Small intestine (tissue), 7 donors: ENCODE measurements around the gene IP6K2. TPM values are rescaled to one million over a fixed set of nuclear protein-coding genes. Genes with fewer than 3 reads are reported as not detected.
"Not testable (repeated sequence)": the region's sequence is repeated elsewhere in the genome, so short reads cannot be mapped to it uniquely, and the experiment has no call there.

Source experiments
- DNase-seq, 2 donors: peaks; one replicate each; pipeline versions ENCODE4 v3.0.0 to v3.0.0-alpha.2; 2013
- FAIRE-seq: peaks from 2 replicates; lab custom pipeline; 2012; peaks lifted over from hg19 to GRCh38; lab: Jason Lieb, UNC
- H3K27ac ChIP-seq, 3 donors: one replicate each; pipeline ENCODE4 v1.5.1; 2013; ENCODE audit warnings: low read length in 2 of 3, mild to moderate bottlenecking in 2 of 3, control low read depth in 1 of 3, inconsistent platforms in 1 of 3, low read depth in 1 of 3, moderate library complexity in 1 of 3
- H3K27me3 ChIP-seq, 3 donors: one replicate each; pipeline ENCODE4 v1.6.1; 2013; ENCODE audit warnings: low read length in 3 of 3, inconsistent platforms in 1 of 3; ENCODE audit not compliant: control insufficient read depth in 3 of 3, insufficient read depth in 3 of 3
- H3K36me3 ChIP-seq, 3 donors: one replicate each; pipeline ENCODE4 v1.6.1; 2013; ENCODE audit warnings: low read length in 3 of 3, inconsistent platforms in 1 of 3, low read depth in 1 of 3, mild to moderate bottlenecking in 1 of 3, moderate library complexity in 1 of 3; ENCODE audit not compliant: control insufficient read depth in 3 of 3, insufficient read depth in 2 of 3
- H3K4me1 ChIP-seq, 3 donors: one replicate each; pipeline ENCODE4 v1.6.1; 2013; ENCODE audit warnings: low read length in 2 of 3, inconsistent platforms in 1 of 3, low read depth in 1 of 3, mild to moderate bottlenecking in 1 of 3, moderate library complexity in 1 of 3; ENCODE audit not compliant: control insufficient read depth in 3 of 3, insufficient read depth in 2 of 3
- H3K4me3 ChIP-seq, 3 donors: one replicate each; pipeline ENCODE4 v1.5.1; 2013; ENCODE audit warnings: low read length in 3 of 3, control low read depth in 1 of 3, inconsistent platforms in 1 of 3, low read depth in 1 of 3, mild to moderate bottlenecking in 1 of 3, moderate library complexity in 1 of 3
- H3K9me3 ChIP-seq, 2 donors: one replicate each; pipeline ENCODE4 v1.6.1; 2013; ENCODE audit warnings: low read depth in 1 of 2, low read length in 1 of 2; ENCODE audit not compliant: control insufficient read depth in 2 of 2, insufficient read depth in 1 of 2
- WGBS, 3 donors: extraction: QIAGEN DNeasy Blood & Tissue Kit; methylation state at CpG; one replicate each; pipeline ENCODE4 v1.1.7; 2013; 5-methylcytosine and 5-hydroxymethylcytosine counted together
- polyA plus RNA-seq, 4 donors: library from polyadenylated mRNA; stranded (reverse) in 3 of 4; unstranded in 1 of 4; fragments of 200-250 nt in 3 of 4; fragments of 120-200 nt in 1 of 4; gene quantifications; one replicate each; pipeline versions ENCODE4 v1.2.1 to v1.2.3, GENCODE V29; 2013
- donor health status: healthy with polysubstance abuse.
- donor health status: control.
- donor health status: control.
- donor health status: Bipolar disorder and iron deficiency.
- donor health status: healthy.

The IP6K2 gene
- polyA plus RNA-seq, 4 donors: 79.5 to 167 (median 108) TPM

GRCh38 chr3:48750856-48751255, 33.8 kb upstream of the IP6K2 start:
- H3K9me3 ChIP-seq: peaks cover 0 to 2% of the 10 kb centered on the region in 2 donors
- WGBS, 3 donors: 81 to 84% (median 82%) methylated on average over 1 of the region's 1 CpG
- no peak overlapping the region for H3K27ac ChIP-seq
- FAIRE-seq: no peak
- H3K27me3 ChIP-seq: no peaks in the 10 kb centered on the region
- no peak for DNase-seq
- peaks cover 8 to 32% (median 17%) of the 10 kb centered on the region in 3 donors for H3K36me3 ChIP-seq
- H3K4me1 ChIP-seq: peaks cover 0 to 7% (median 0%) of the 10 kb centered on the region in 3 donors
- H3K4me3 ChIP-seq: no peak overlapping the region

GRCh38 chr3:48748754-48749153, 31.7 kb upstream of the IP6K2 start:
- FAIRE-seq (no peak), DNase-seq (no peak)
- H3K36me3 ChIP-seq: peaks cover 8 to 33% (median 17%) of the 10 kb centered on the region in 3 donors
- WGBS, 3 donors: 92 to 97% (median 96%) methylated on average over 3 of the region's 3 CpGs
- peaks cover 0 to 3% of the 10 kb centered on the region in 2 donors for H3K9me3 ChIP-seq
- no peak overlapping the region for H3K4me3 ChIP-seq
- no peaks in the 10 kb centered on the region for H3K27me3 ChIP-seq
- no peak overlapping the region for H3K27ac ChIP-seq
- peaks cover 0 to 7% (median 0%) of the 10 kb centered on the region in 3 donors for H3K4me1 ChIP-seq

- no peak for DNase-seq
Measured at GRCh38 chr3:48747706-48748105, 30.7 kb upstream of the IP6K2 start.

GRCh38 chr3:48747015-48747615, 30.1 kb upstream of the IP6K2 start:
- Histone ChIP-seq H3K27ac (no peak overlapping the region), H3K4me1 (peaks cover 0 to 7% (median 0%) of the 10 kb centered on the region in 3 donors), H3K4me3 (no peak overlapping the region), H3K36me3 (peaks cover 8 to 33% (median 17%) of the 10 kb centered on the region in 3 donors), H3K27me3 (no peaks in the 10 kb centered on the region), H3K9me3 (peaks cover 0 to 3% of the 10 kb centered on the region in 2 donors)
- FAIRE-seq: no peak
- WGBS, 3 donors: 46 to 56% (median 55%) methylated on average over 4 of the region's 4 CpGs
- no peak for DNase-seq

More at GRCh38 chr3:48747706-48748105, 30.7 kb upstream of the IP6K2 start:
- Histone ChIP-seq H3K36me3 (peaks cover 8 to 33% (median 17%) of the 10 kb centered on the region in 3 donors), H3K27me3 (no peaks in the 10 kb centered on the region), H3K27ac (no peak overlapping the region), H3K4me3 (no peak overlapping the region), H3K4me1 (peaks cover 0 to 7% (median 0%) of the 10 kb centered on the region in 3 donors), H3K9me3 (peaks cover 0 to 3% of the 10 kb centered on the region in 2 donors)
- FAIRE-seq: no peak
- 74 to 76% (median 75%) methylated on average over 4 of the region's 4 CpGs for WGBS, 3 donors

GRCh38 chr3:48743773-48744172, 26.8 kb upstream of the IP6K2 start:
- H3K27ac ChIP-seq: no peak overlapping the region
- DNase-seq (no peak), FAIRE-seq (no peak)
- H3K9me3 ChIP-seq: peaks cover 0 to 3% of the 10 kb centered on the region in 2 donors
- no peaks in the 10 kb centered on the region for H3K27me3 ChIP-seq
- peaks cover 2 to 22% (median 6%) of the 10 kb centered on the region in 3 donors for H3K36me3 ChIP-seq
- H3K4me1 ChIP-seq: peaks cover 6 to 18% (median 13%) of the 10 kb centered on the region in 3 donors
- 85 to 96% (median 87%) methylated on average over 7 of the region's 7 CpGs for WGBS, 3 donors
- H3K4me3 ChIP-seq: no peak overlapping the region

- FAIRE-seq: not testable (repeated sequence)
- H3K4me1 ChIP-seq: peaks cover 6 to 26% (median 13%) of the 10 kb centered on the region in 3 donors
- 91 to 95% (median 95%) methylated on average over 10 of the region's 10 CpGs for WGBS, 3 donors
Measured at GRCh38 chr3:48741226-48741625, 24.2 kb upstream of the IP6K2 start.

GRCh38 chr3:48739955-48740823, 23.2 kb upstream of the IP6K2 start:
- Histone ChIP-seq H3K4me3 (peak overlapping the region in 2 of 3 donors; percentile 17 to 20), H3K9me3 (no peaks in the 10 kb centered on the region), H3K36me3 (peaks cover 0 to 3% (median 0%) of the 10 kb centered on the region in 3 donors), H3K27ac (peak overlapping the region; percentile 73 to 85 (median 75)), H3K4me1 (peaks cover 6 to 31% (median 17%) of the 10 kb centered on the region in 3 donors), H3K27me3 (no peaks in the 10 kb centered on the region)
- peak; percentile 89 to 98 for DNase-seq
- WGBS, 3 donors: 6 to 17% (median 11%) methylated on average over 15 of the region's 15 CpGs
- FAIRE-seq: no peak

More at GRCh38 chr3:48741226-48741625, 24.2 kb upstream of the IP6K2 start:
- not testable (repeated sequence) for H3K27me3 ChIP-seq, DNase-seq, H3K4me3 ChIP-seq, H3K9me3 ChIP-seq
- Histone ChIP-seq H3K36me3 (peaks cover 0 to 12% (median 2%) of the 10 kb centered on the region in 3 donors), H3K27ac (peak overlapping the region in 2 of 3 donors; percentile 11 to 75)

GRCh38 chr3:48739617-48739954, 22.6 kb upstream of the IP6K2 start:
- Histone ChIP-seq H3K4me3 (no peak overlapping the region), H3K9me3 (no peaks in the 10 kb centered on the region), H3K27ac (peak overlapping the region; percentile 73 to 85 (median 75)), H3K4me1 (peaks cover 6 to 31% (median 17%) of the 10 kb centered on the region in 3 donors), H3K36me3 (peaks cover 0 to 3% (median 0%) of the 10 kb centered on the region in 3 donors), H3K27me3 (no peaks in the 10 kb centered on the region)
- FAIRE-seq: no peak
- no peak for DNase-seq
- 35 to 49% (median 47%) methylated on average over 6 of the region's 6 CpGs for WGBS, 3 donors
